Upper lobe of left lung (tissue), 6 donors: Measurements from ENCODE around the gene CSF3R. TPM values are rescaled to one million over a fixed set of nuclear protein-coding genes. Genes with fewer than 3 reads are reported as not detected.

Experiments used
- ATAC-seq, 2 donors: fragments of 200-7000 bp; cut with Tn5 transposase; one replicate each; pipeline ENCODE4 v1.9.1; 2022; ENCODE audit warnings: mild to moderate bottlenecking in 2 of 2, moderate library complexity in 2 of 2; ENCODE audit not compliant: low FRiP score in 2 of 2
- DNase-seq, 2 donors: peaks; one replicate each; pipeline ENCODE4 v3.0.0-alpha.2; 2019 to 2020
- H3K27ac ChIP-seq, 4 donors: fragments of 200-600 bp; sonication (generic); one replicate each; pipeline ENCODE4 v1.5.1; 2016 to 2019
- H3K27me3 ChIP-seq, 4 donors: fragments of 200-600 bp; sonication (generic); one replicate each; pipeline ENCODE4 v1.5.1; 2017 to 2019
- H3K36me3 ChIP-seq, 4 donors: fragments of 200-600 bp; sonication (generic); one replicate each; pipeline ENCODE4 v1.5.1; 2016 to 2019
- H3K4me1 ChIP-seq, 4 donors: fragments of 200-600 bp; sonication (generic); one replicate each; pipeline ENCODE4 v1.5.1; 2018 to 2019
- H3K4me3 ChIP-seq, 4 donors: fragments of 200-600 bp; sonication (generic); one replicate each; pipeline ENCODE4 v1.5.1; 2017 to 2019; ENCODE audit warnings: mild to moderate bottlenecking in 2 of 4, moderate library complexity in 1 of 4
- H3K9me3 ChIP-seq, 4 donors: fragments of 200-600 bp; sonication (generic); one replicate each; pipeline ENCODE4 v1.5.1; 2018 to 2019
- EP300 ChIP-seq, 4 donors: sonication (generic); formaldehyde crosslinking; IDR thresholded peaks; one replicate each; pipeline ENCODE4 v1.5.1; 2017; ENCODE audit warnings: antibody characterized with exemption in 4 of 4, control low read depth in 2 of 4
- POLR2A ChIP-seq, 4 donors: fragments of 450-650 bp; IDR thresholded peaks; one replicate each; pipeline ENCODE4 v1.5.1; 2016 to 2017; ENCODE audit warnings: antibody characterized with exemption in 4 of 4, mild to moderate bottlenecking in 2 of 4
- POLR2AphosphoS5 ChIP-seq, 2 donors: sonication (generic); formaldehyde crosslinking; IDR thresholded peaks; one replicate each; pipeline ENCODE4 v1.5.1; 2017; ENCODE audit warnings: antibody characterized with exemption in 2 of 2
- WGBS, 2 donors: methylation state at CpG; one replicate each; pipeline ENCODE4 v1.1.5; 2017 to 2018; 5-methylcytosine and 5-hydroxymethylcytosine counted together
- total RNA-seq, 6 donors: library from RNA; depleted of rRNA in 4 of 6; stranded (reverse); fragments of >200 nt in 4 of 6; gene quantifications; one replicate each; pipeline versions ENCODE4 v1.1.0 to v1.2.1, GENCODE V29; 2016 to 2021
- TF ChIP-seq, protein P1 (sequence below), 6 experiments: fragments of 450-650 bp in 4 of 6; fragments of 200-600 bp in 2 of 6; sonication (generic) in 2 of 6; IDR thresholded peaks; one replicate each; pipeline ENCODE4 v1.5.1; 2016 to 2019; ENCODE audit warnings: antibody characterized with exemption in 6 of 6
- donor health status: DM: no; HTN: no; CAD: no; lungs with moderate emphysema.
- donor health status: DM: no; HTN: yes; CAD: no; lungs with severe emphysema.

Gene CSF3R
- total RNA-seq, 6 donors from 2014 or later, result 192 to 851 (median 261) TPM

GRCh38 chr1:36440646-36441045 is 42.1 kb downstream of the CSF3R start:
- Histone ChIP-seq H3K27ac (peak overlapping the region in 1 of 4 donors; percentile 33), H3K4me3 (no peak overlapping the region), H3K27me3 (no peaks in the 10 kb centered on the region), H3K9me3 (no peaks in the 10 kb centered on the region), H3K36me3 (peaks cover 0 to 11% (median 1%) of the 10 kb centered on the region in 4 donors), H3K4me1 (peaks cover 0 to 7% (median 0%) of the 10 kb centered on the region in 4 donors)
- no peak for DNase-seq
- no peak for TF ChIP-seq EP300 (IDR thresholded peaks at IDR 0.05)
- no peak for TF ChIP-seq POLR2AphosphoS5 (IDR thresholded peaks at IDR 0.05)
- no peak for ATAC-seq
- 85 to 86% methylated on average over 3 of the region's 3 CpGs for WGBS, 2 donors

DNA sequence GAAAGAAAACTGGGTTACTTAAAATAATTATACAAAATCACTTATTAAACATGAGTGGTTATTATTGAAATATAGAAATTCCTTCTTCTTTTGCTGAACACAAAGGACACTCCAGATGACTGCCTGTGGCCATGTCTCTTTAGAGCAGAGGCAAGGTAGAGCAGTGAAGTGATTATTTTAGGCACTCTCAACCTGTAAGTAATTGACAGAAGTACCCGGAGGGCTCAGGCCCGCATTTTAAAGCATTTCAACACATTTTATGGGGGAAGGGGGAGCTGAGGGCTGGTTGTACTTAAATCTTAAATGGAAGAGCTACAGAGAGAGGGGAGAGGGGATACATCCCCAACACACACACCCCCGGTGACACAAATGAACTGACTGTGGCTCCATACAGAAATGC is 42.7 kb downstream of the CSF3R start:
- 51 to 54% methylated on average over 3 of the region's 3 CpGs for WGBS, 2 donors
- Histone ChIP-seq H3K27me3 (no peaks in the 10 kb centered on the region), H3K27ac (peak overlapping the region in 1 of 4 donors; percentile 33), H3K4me1 (peaks cover 0 to 7% (median 0%) of the 10 kb centered on the region in 4 donors), H3K9me3 (no peaks in the 10 kb centered on the region), H3K36me3 (peaks cover 0 to 11% (median 1%) of the 10 kb centered on the region in 4 donors), H3K4me3 (no peak overlapping the region)
- DNase-seq, result no peak
- TF ChIP-seq POLR2AphosphoS5 (IDR thresholded peaks at IDR 0.05) (no peak), EP300 (IDR thresholded peaks at IDR 0.05) (no peak), POLR2A (IDR thresholded peaks at IDR 0.05) (no peak)
- TF ChIP-seq, protein P1, sequence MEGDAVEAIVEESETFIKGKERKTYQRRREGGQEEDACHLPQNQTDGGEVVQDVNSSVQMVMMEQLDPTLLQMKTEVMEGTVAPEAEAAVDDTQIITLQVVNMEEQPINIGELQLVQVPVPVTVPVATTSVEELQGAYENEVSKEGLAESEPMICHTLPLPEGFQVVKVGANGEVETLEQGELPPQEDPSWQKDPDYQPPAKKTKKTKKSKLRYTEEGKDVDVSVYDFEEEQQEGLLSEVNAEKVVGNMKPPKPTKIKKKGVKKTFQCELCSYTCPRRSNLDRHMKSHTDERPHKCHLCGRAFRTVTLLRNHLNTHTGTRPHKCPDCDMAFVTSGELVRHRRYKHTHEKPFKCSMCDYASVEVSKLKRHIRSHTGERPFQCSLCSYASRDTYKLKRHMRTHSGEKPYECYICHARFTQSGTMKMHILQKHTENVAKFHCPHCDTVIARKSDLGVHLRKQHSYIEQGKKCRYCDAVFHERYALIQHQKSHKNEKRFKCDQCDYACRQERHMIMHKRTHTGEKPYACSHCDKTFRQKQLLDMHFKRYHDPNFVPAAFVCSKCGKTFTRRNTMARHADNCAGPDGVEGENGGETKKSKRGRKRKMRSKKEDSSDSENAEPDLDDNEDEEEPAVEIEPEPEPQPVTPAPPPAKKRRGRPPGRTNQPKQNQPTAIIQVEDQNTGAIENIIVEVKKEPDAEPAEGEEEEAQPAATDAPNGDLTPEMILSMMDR (IDR thresholded peaks at IDR 0.05), result no peak
- no peak for ATAC-seq

GRCh38 chr1:36438715-36439114 is 44.0 kb downstream of the CSF3R start:
- Histone ChIP-seq H3K36me3 (peaks cover 0 to 11% (median 1%) of the 10 kb centered on the region in 4 donors), H3K9me3 (no peaks in the 10 kb centered on the region), H3K4me3 (no peak overlapping the region), H3K27me3 (no peaks in the 10 kb centered on the region), H3K4me1 (peaks cover 0 to 7% (median 0%) of the 10 kb centered on the region in 4 donors), H3K27ac (no peak overlapping the region)
- TF ChIP-seq EP300 (IDR thresholded peaks at IDR 0.05) (no peak), POLR2A (IDR thresholded peaks at IDR 0.05) (no peak), POLR2AphosphoS5 (IDR thresholded peaks at IDR 0.05) (no peak)
- TF ChIP-seq, protein P1 (IDR thresholded peaks at IDR 0.05), result no peak
- WGBS, 2 donors, result 86 to 93% methylated on average over 4 of the region's 4 CpGs
- no peak for DNase-seq
- ATAC-seq, result no peak

GRCh38 chr1:36436821-36437220 is 45.9 kb downstream of the CSF3R start:
- Histone ChIP-seq H3K27ac (no peak overlapping the region), H3K4me1 (peaks cover 0 to 13% (median 0%) of the 10 kb centered on the region in 4 donors), H3K36me3 (peaks cover 0 to 11% (median 1%) of the 10 kb centered on the region in 4 donors), H3K4me3 (no peak overlapping the region), H3K9me3 (no peaks in the 10 kb centered on the region), H3K27me3 (no peaks in the 10 kb centered on the region)
- ATAC-seq (no peak), DNase-seq (no peak)
- TF ChIP-seq, protein P1 (IDR thresholded peaks at IDR 0.05), result no peak
- TF ChIP-seq POLR2A (IDR thresholded peaks at IDR 0.05) (no peak), POLR2AphosphoS5 (IDR thresholded peaks at IDR 0.05) (no peak), EP300 (IDR thresholded peaks at IDR 0.05) (no peak)
- WGBS, 2 donors, result 81 to 96% methylated on average over 1 of the region's 1 CpG

DNA sequence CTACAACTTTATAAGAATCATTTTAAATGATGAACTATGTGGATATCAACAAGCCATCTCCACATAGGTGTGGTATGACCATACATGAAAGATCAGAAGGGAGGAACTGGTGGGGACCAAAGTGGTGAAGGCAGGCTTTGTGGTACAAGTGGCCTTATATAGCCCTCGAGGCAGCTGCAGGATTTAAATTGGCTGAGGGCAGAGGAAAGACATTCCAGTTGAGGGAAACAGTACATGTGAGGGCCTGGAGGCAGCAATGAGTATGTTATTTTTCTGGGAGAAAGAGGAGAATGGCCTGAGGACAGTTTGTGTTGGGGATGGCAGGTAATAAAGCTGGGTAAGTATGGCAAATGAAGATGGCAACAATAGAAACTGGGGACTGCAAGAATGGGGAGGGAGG is 49.6 kb downstream of the CSF3R start:
- Histone ChIP-seq H3K36me3 (peaks cover 0 to 18% (median 11%) of the 10 kb centered on the region in 4 donors), H3K27ac (peak overlapping the region in 2 of 4 donors; percentile 26 to 35), H3K4me1 (peaks cover 0 to 10% (median 0%) of the 10 kb centered on the region in 4 donors), H3K4me3 (no peak overlapping the region), H3K27me3 (no peaks in the 10 kb centered on the region), H3K9me3 (no peaks in the 10 kb centered on the region)
- ATAC-seq (no peak), DNase-seq (no peak)
- TF ChIP-seq POLR2A (IDR thresholded peaks at IDR 0.05) (no peak), POLR2AphosphoS5 (IDR thresholded peaks at IDR 0.05) (no peak), EP300 (IDR thresholded peaks at IDR 0.05) (no peak)
- TF ChIP-seq, protein P1 (IDR thresholded peaks at IDR 0.05), result no peak
- WGBS, 2 donors, result 23 to 33% methylated on average over 1 of the region's 1 CpG
